A549 (cell line): Measurements from ENCODE around the gene MAST2. TPM values are rescaled to one million over a fixed set of nuclear protein-coding genes. Genes with fewer than 3 reads are reported as not detected.

Experiments used
- ATAC-seq, 2 experiments: fragments of 200-7000 bp in 1 of 2; fragments of >200 bp in 1 of 2; cut with Nextera tagmentation in 1 of 2; cut with Tn5 transposase in 1 of 2; 3 replicates each; pipeline versions ENCODE4 v1.8.0 to v1.9.1; 2018 to 2020; ENCODE audit warnings: mild to moderate bottlenecking in 1 of 2, moderate library complexity in 1 of 2
- CTCF ChIA-PET: fragments of 300-600 bp; sonication (Branson Sonifier 250); formaldehyde crosslinking; extraction: SDS; loops from one replicate; lab custom pipeline; 2021; ENCODE audit warnings: antibody characterized with exemption, inconsistent platforms; lab: Yijun Ruan, JAX
- POLR2A ChIA-PET: fragments of 350-600 bp; formaldehyde crosslinking; extraction: SDS; loops from one replicate; lab custom pipeline; 2021; ENCODE audit warnings: antibody characterized with exemption, inconsistent platforms; lab: Yijun Ruan, JAX
- DNase-seq, 2 experiments: peaks; one replicate each; pipeline versions ENCODE4 v3.0.0 to v3.0.0-alpha.2; 2011 to 2016; ENCODE audit warnings: low read depth in 1 of 2, low spot score in 1 of 2
- FAIRE-seq: peaks from 2 replicates; lab custom pipeline; 2011; peaks lifted over from hg19 to GRCh38; lab: Jason Lieb, UNC
- H3K27ac ChIP-seq, 2 experiments: fragments of >200 bp; sonication (Bioruptor Twin); formaldehyde crosslinking; 3 replicates each; pipeline ENCODE4 v1.5.1; 2016 to 2017
- H3K4me1 ChIP-seq: fragments of >200 bp; sonication (Bioruptor Twin); formaldehyde crosslinking; 3 replicates; pipeline ENCODE4 v1.6.1; 2016
- H3K4me2 ChIP-seq: fragments of >200 bp; sonication (Bioruptor Twin); formaldehyde crosslinking; 3 replicates; pipeline ENCODE4 v1.6.1; 2016
- H3K4me3 ChIP-seq: fragments of >200 bp; sonication (Bioruptor Twin); formaldehyde crosslinking; 3 replicates; pipeline ENCODE4 v1.5.1; 2016
- H3K9me3 ChIP-seq: fragments of >200 bp; sonication (Bioruptor Twin); formaldehyde crosslinking; 3 replicates; pipeline ENCODE4 v1.6.1; 2016
- CBX2 ChIP-seq: fragments of 200-600 bp; sonication (generic); IDR thresholded peaks from 2 replicates; pipeline ENCODE4 v1.6.1; 2016; ENCODE audit warnings: low read depth, mild to moderate bottlenecking, borderline replicate concordance
- CBX8 ChIP-seq: fragments of 200-600 bp; sonication (generic); IDR thresholded peaks from 2 replicates; pipeline ENCODE4 v1.6.1; 2016
- CHD2 ChIP-seq: fragments of 150-350 bp; IDR thresholded peaks from 2 replicates; pipeline ENCODE4 v1.6.1; 2014; ENCODE audit warnings: low read length; ENCODE audit not compliant: partially characterized antibody
- EHF ChIP-seq: fragments of 250-450 bp; sonication (Bioruptor Pico); IDR thresholded peaks from 2 replicates; pipeline ENCODE4 v1.5.0; 2020; ENCODE audit warnings: mild to moderate bottlenecking
- EHMT2 ChIP-seq: fragments of 200-600 bp; sonication (generic); IDR thresholded peaks from 2 replicates; pipeline ENCODE4 v1.6.1; 2016; ENCODE audit warnings: antibody characterized with exemption, low read depth, mild to moderate bottlenecking, moderate library complexity
- ELK1 ChIP-seq: fragments of 150-350 bp; IDR thresholded peaks from 2 replicates; pipeline ENCODE4 v1.6.1; 2014; ENCODE audit warnings: low read depth, mild to moderate bottlenecking, low read length
- FOSL2 ChIP-seq, 2 experiments: fragments of 450-650 bp in 1 of 2; fragments of >200 bp in 1 of 2; sonication (Bioruptor Twin) in 1 of 2; formaldehyde crosslinking; IDR thresholded peaks; 2 replicates each; pipeline versions ENCODE4 v1.5.0 to v1.6.1; 2016 to 2020; ENCODE audit warnings: mild to moderate bottlenecking in 1 of 2, moderate library complexity in 1 of 2
- FOXS1 ChIP-seq: fragments of 250-450 bp; sonication (Bioruptor Pico); IDR thresholded peaks from 2 replicates; pipeline ENCODE4 v1.5.0; 2020; ENCODE audit warnings: mild to moderate bottlenecking, moderate library complexity
- HDAC2 ChIP-seq: fragments of 200-600 bp; sonication (generic); IDR thresholded peaks from 2 replicates; pipeline ENCODE4 v1.6.1; 2016
- HES2 ChIP-seq: fragments of >200 bp; sonication (Bioruptor Twin); formaldehyde crosslinking; IDR thresholded peaks from 2 replicates; pipeline ENCODE4 v1.6.1; 2016
- HEYL ChIP-seq: fragments of 250-450 bp; sonication (Bioruptor Pico); IDR thresholded peaks from 2 replicates; pipeline ENCODE4 v1.8.0; 2021; ENCODE audit warnings: mild to moderate bottlenecking, moderate library complexity
- HMGXB4 ChIP-seq: fragments of 250-450 bp; sonication (Bioruptor Pico); IDR thresholded peaks from 2 replicates; pipeline ENCODE4 v1.5.0; 2021; ENCODE audit warnings: mild to moderate bottlenecking, moderate library complexity, borderline replicate concordance
- HOXA7 ChIP-seq: fragments of 250-450 bp; sonication (Bioruptor Pico); IDR thresholded peaks from 2 replicates; pipeline ENCODE4 v1.5.0; 2020; ENCODE audit warnings: mild to moderate bottlenecking, moderate library complexity
- HOXB5 ChIP-seq: fragments of 250-450 bp; sonication (Bioruptor Pico); IDR thresholded peaks from 2 replicates; pipeline ENCODE4 v1.5.0; 2020; ENCODE audit warnings: mild to moderate bottlenecking, moderate library complexity
- JUN ChIP-seq, 2 experiments: fragments of >200 bp; sonication (Bioruptor Twin); formaldehyde crosslinking; IDR thresholded peaks; 2 replicates in 1 of 2; 3 replicates in 1 of 2; pipeline ENCODE4 v1.6.1; 2016 to 2017
- KDM1A ChIP-seq: fragments of 200-600 bp; sonication (generic); IDR thresholded peaks from 2 replicates; pipeline ENCODE4 v1.6.1; 2016; ENCODE audit warnings: low read depth, mild to moderate bottlenecking
- MAFK ChIP-seq: fragments of 450-650 bp; IDR thresholded peaks from 2 replicates; pipeline ENCODE4 v1.6.1; 2014; ENCODE audit not compliant: partially characterized antibody
- MAZ ChIP-seq: fragments of 150-350 bp; IDR thresholded peaks from 2 replicates; pipeline ENCODE4 v1.6.1; 2014; ENCODE audit warnings: antibody characterized with exemption, low read depth, low read length, borderline replicate concordance
- PBX3 ChIP-seq: IDR thresholded peaks from 2 replicates; pipeline ENCODE4 v1.6.1; 2012
- POLR2A ChIP-seq: IDR thresholded peaks from 2 replicates; pipeline ENCODE4 v1.6.1; 2012; ENCODE audit warnings: mild to moderate bottlenecking, low read length
- RARB ChIP-seq: fragments of 250-450 bp; sonication (Bioruptor Pico); IDR thresholded peaks from 2 replicates; pipeline ENCODE4 v1.8.0; 2021; ENCODE audit warnings: mild to moderate bottlenecking, moderate library complexity
- RNF2 ChIP-seq: fragments of 200-600 bp; sonication (generic); IDR thresholded peaks from 2 replicates; pipeline ENCODE4 v1.6.1; 2016; ENCODE audit warnings: low read depth, mild to moderate bottlenecking, antibody characterized with exemption, moderate library complexity, borderline replicate concordance
- SREBF2 ChIP-seq: fragments of 450-650 bp; IDR thresholded peaks from 2 replicates; pipeline ENCODE4 v1.6.1; 2014; ENCODE audit warnings: mild to moderate bottlenecking, moderate library complexity
- ZC3H11A ChIP-seq: fragments of 450-650 bp; IDR thresholded peaks from 2 replicates; pipeline ENCODE4 v1.6.1; 2014; ENCODE audit warnings: antibody characterized with exemption, mild to moderate bottlenecking
- ZFP36 ChIP-seq: fragments of 450-650 bp; IDR thresholded peaks from 2 replicates; pipeline ENCODE4 v1.6.1; 2014; ENCODE audit warnings: borderline replicate concordance; ENCODE audit not compliant: partially characterized antibody
- ZNF302 ChIP-seq: fragments of 250-450 bp; sonication (Bioruptor Pico); IDR thresholded peaks from 2 replicates; pipeline ENCODE4 v1.9.0; 2021; ENCODE audit warnings: inconsistent platforms, mild to moderate bottlenecking, moderate library complexity
- WGBS: methylation state at CpG from one replicate; pipeline ENCODE4 v1.1.6; 2017; ENCODE audit errors: missing lambda C conversion rate; 5-methylcytosine and 5-hydroxymethylcytosine counted together
- polyA plus RNA-seq, 4 experiments: library from polyadenylated mRNA; depleted of rRNA in 3 of 4; stranded (reverse); fragments of >200 nt; fragmentation: RNase III in 1 of 4; extraction: RNeasy Plus Mini Kit Qiagen cat#74134 plus additional on column Dnase treatment in 1 of 4; gene quantifications; 2 replicates in 3 of 4; 3 replicates in 1 of 4; pipeline ENCODE4 v1.2.3, GENCODE V29; 2011 to 2017
- TF ChIP-seq, protein P1 (sequence below): fragments of >200 bp; sonication (Bioruptor Twin); formaldehyde crosslinking; IDR thresholded peaks from 3 replicates; pipeline ENCODE4 v1.6.1; 2016

MAST2 gene
- polyA plus RNA-seq, 2 of the 4 experiments (the other 2 are of a cell fraction), result 19.3 to 20.5 TPM

- no peak overlapping the region for H3K4me3 ChIP-seq
- TF ChIP-seq ZC3H11A, result no peak
- no peak for TF ChIP-seq PBX3
- no peak for TF ChIP-seq MAZ
- TF ChIP-seq FOXS1 (CRISPR knock-in tag), result no peak
- TF ChIP-seq ZFP36, result no peak
- no peak for TF ChIP-seq FOSL2 (IDR thresholded peaks at IDR 0.05)
- TF ChIP-seq FOSL2 (CRISPR knock-in tag; IDR thresholded peaks at IDR 0.05), result no peak
- TF ChIP-seq HES2, result no peak
- TF ChIP-seq CHD2, result no peak
- no peak for TF ChIP-seq HMGXB4 (CRISPR knock-in tag)
- no peak for TF ChIP-seq JUN (IDR thresholded peaks at IDR 0.05)
- no peak for TF ChIP-seq SREBF2
- no peak for TF ChIP-seq HEYL (CRISPR knock-in tag)
- no peak for TF ChIP-seq CBX8
- no peak for TF ChIP-seq MAFK
- TF ChIP-seq, protein P1, sequence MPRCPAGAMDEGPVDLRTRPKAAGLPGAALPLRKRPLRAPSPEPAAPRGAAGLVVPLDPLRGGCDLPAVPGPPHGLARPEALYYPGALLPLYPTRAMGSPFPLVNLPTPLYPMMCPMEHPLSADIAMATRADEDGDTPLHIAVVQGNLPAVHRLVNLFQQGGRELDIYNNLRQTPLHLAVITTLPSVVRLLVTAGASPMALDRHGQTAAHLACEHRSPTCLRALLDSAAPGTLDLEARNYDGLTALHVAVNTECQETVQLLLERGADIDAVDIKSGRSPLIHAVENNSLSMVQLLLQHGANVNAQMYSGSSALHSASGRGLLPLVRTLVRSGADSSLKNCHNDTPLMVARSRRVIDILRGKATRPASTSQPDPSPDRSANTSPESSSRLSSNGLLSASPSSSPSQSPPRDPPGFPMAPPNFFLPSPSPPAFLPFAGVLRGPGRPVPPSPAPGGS, result no peak
- no peak for TF ChIP-seq EHMT2
- TF ChIP-seq, all 56 proteins: peak for 0
- CTCF ChIA-PET, result interaction anchor here (1.1 to 13.2 kb wide), 3 partner anchors 17 to 137 kb away, joined by 3 to 181 read pairs (median 3); partner anchors contain the start of genes P3R3URF and TSPAN1
- DNase-seq, result no peak
- FAIRE-seq, result no peak
- Histone ChIP-seq H3K4me1 (no peaks in the 10 kb centered on the region), H3K27ac (no peak overlapping the region), H3K9me3 (no peaks in the 10 kb centered on the region), H3K4me2 (no peak overlapping the region)
- ATAC-seq, result no peak
- POLR2A ChIA-PET, result no interaction called here
Observed at GRCh38 chr1:46041974-46042373, 238.6 kb downstream of the MAST2 start.

DNA sequence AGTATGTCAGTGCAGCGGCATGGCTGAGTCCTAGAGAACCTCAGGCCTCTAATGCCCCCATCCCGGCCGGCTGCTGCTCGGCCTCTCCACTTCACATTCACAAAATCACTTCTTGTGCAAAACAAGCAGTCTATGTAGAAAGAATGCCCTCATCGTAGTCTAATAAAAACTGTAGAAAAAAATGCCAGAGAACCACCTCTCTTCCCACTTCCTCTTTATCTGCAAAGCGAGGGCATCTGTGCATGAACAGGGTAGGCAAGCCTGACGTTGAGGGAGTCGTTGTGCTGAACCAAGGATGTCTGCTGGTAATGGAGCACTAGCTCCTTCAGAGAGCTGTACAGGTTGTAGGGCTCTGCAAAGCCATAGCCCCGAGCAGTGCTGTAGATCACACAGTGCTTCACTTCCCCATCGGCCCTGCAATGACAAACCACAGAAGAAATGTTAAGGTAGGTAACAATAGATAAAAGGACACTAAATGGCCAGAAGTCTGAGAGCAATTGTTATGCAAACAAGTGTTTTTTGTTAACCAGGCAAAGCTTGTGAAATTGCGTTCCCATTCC, 240.1 kb downstream of the MAST2 start:
- FAIRE-seq (no peak), DNase-seq (no peak), ATAC-seq (no peak)
- WGBS, result 85% methylated on average over 11 of the region's 11 CpGs
- Histone ChIP-seq H3K4me1 (no peaks in the 10 kb centered on the region), H3K4me2 (no peak overlapping the region), H3K27ac (no peak overlapping the region), H3K4me3 (no peak overlapping the region), H3K9me3 (no peaks in the 10 kb centered on the region)
- CTCF ChIA-PET, result interaction anchor here (1.8 to 13.2 kb wide), 2 partner anchors 135 to 180 kb away, joined by 4 to 181 read pairs; partner anchors contain the start of genes P3R3URF and TSPAN1
- POLR2A ChIA-PET, result no interaction called here
- no peak for TF ChIP-seq HOXA7 (CRISPR knock-in tag)
- no peak for TF ChIP-seq EHF (CRISPR knock-in tag)
- TF ChIP-seq ZNF302 (CRISPR knock-in tag), result no peak
- no peak for TF ChIP-seq POLR2A
- no peak for TF ChIP-seq MAZ
- TF ChIP-seq KDM1A, result no peak
- TF ChIP-seq ELK1, result no peak
- TF ChIP-seq JUN (IDR thresholded peaks at IDR 0.05), result no peak
- no peak for TF ChIP-seq RNF2
- TF ChIP-seq HOXB5 (CRISPR knock-in tag), result no peak
- TF ChIP-seq SREBF2, result no peak
- TF ChIP-seq HDAC2, result no peak
- no peak for TF ChIP-seq FOXS1 (CRISPR knock-in tag)
- TF ChIP-seq RARB, result no peak
- no peak for TF ChIP-seq EHMT2
- no peak for TF ChIP-seq CBX2
- TF ChIP-seq ZC3H11A, result no peak
- TF ChIP-seq, all 56 proteins: peak for 0
